Body of pancreas (tissue), 4 donors: ENCODE results near the gene CYP46A1.

Experiments used
- POLR2A ChIP-seq, 3 donors: fragments of 450-650 bp; IDR thresholded peaks; one replicate each; pipeline ENCODE4 v1.6.1; 2016; ENCODE audit warnings: antibody characterized with exemption in 3 of 3, mild to moderate bottlenecking in 2 of 3
- TF ChIP-seq, protein P1 (sequence below), 7 experiments: fragments of 450-650 bp in 4 of 7; fragments of 200-600 bp in 3 of 7; sonication (generic) in 3 of 7; IDR thresholded peaks; one replicate each; pipeline ENCODE4 v1.5.1; 2016 to 2019; ENCODE audit warnings: antibody characterized with exemption in 7 of 7

DNA sequence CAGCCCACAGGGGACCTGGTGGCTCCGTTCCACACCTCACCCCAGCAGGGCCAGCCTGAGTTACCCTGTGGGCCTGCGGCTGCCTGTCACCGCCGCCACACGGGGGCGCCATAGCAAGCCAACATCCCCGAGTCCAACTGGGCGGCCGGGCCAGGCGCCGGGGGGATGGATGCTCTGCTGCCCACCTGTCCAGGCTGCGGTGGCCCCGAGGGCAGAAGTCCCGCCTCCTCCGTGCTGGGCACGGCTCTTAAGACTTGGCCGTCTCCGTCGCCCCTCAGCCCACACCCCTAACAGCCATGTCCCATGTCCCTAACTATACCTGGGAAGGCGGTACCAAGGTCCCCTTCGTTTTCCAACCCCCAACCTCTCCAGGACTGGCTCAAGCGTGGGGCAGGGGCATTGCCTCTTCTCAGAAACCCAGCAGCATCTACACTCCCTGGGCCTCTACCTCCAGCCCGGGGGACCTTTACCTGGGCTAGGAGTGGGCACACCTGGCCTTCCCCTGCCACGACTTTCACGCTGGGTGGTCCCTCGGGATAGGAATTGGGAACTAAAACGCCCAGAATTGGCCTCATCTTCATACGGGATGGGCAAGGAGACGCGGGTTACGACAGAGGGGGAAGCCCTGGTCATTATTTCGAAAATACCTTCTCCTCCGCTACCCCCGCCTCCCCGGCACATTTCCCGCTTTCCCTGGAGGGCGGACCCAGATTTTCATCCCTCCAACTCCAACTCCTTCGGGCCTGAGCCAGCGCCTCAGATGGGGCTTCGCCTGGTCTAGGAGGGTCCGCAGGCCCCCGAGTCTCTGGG lies 1.1 kb upstream of the CYP46A1 start:
- TF ChIP-seq, protein P1, sequence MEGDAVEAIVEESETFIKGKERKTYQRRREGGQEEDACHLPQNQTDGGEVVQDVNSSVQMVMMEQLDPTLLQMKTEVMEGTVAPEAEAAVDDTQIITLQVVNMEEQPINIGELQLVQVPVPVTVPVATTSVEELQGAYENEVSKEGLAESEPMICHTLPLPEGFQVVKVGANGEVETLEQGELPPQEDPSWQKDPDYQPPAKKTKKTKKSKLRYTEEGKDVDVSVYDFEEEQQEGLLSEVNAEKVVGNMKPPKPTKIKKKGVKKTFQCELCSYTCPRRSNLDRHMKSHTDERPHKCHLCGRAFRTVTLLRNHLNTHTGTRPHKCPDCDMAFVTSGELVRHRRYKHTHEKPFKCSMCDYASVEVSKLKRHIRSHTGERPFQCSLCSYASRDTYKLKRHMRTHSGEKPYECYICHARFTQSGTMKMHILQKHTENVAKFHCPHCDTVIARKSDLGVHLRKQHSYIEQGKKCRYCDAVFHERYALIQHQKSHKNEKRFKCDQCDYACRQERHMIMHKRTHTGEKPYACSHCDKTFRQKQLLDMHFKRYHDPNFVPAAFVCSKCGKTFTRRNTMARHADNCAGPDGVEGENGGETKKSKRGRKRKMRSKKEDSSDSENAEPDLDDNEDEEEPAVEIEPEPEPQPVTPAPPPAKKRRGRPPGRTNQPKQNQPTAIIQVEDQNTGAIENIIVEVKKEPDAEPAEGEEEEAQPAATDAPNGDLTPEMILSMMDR (IDR thresholded peaks at IDR 0.05): peak; percentile 81 to 94 (median 87)
- no peak for TF ChIP-seq POLR2A (IDR thresholded peaks at IDR 0.05)
